Left renal pelvis (tissue), 4 donors: ENCODE data around the gene CUX1. TPM values are rescaled to one million over a fixed set of nuclear protein-coding genes. Genes with fewer than 3 reads are reported as not detected.

ENCODE experiments used
- DNase-seq, 4 donors: peaks; one replicate each; pipeline ENCODE4 v3.0.0-alpha.2; 2013; ENCODE audit warnings: low read depth in 4 of 4, low spot score in 3 of 4
- polyA plus RNA-seq, 4 donors: library from polyadenylated mRNA; unstranded; fragments of 120-200 nt; gene quantifications; one replicate each; pipeline ENCODE4 v1.2.1, GENCODE V29; 2013; ENCODE audit not compliant: insufficient read length in 4 of 4

The CUX1 gene
- polyA plus RNA-seq, 4 donors, result 66.7 to 114 (median 96.4) TPM

- no peak for DNase-seq
Measured at GRCh38 chr7:101951757-101952156, 134.3 kb downstream of the CUX1 start.

GRCh38 chr7:101952355-101953247 lies 135.2 kb downstream of the CUX1 start:
- DNase-seq, result no peak

- DNase-seq, result no peak
Measured at GRCh38 chr7:101953248-101953819, 135.9 kb downstream of the CUX1 start.

GRCh38 chr7:101954499-101954898 lies 137.1 kb downstream of the CUX1 start:
- no peak for DNase-seq

- DNase-seq, result no peak
Measured at GRCh38 chr7:101956130-101956529, 138.7 kb downstream of the CUX1 start.

- DNase-seq, result no peak
Measured at GRCh38 chr7:101957744-101958525, 140.5 kb downstream of the CUX1 start.

GRCh38 chr7:101959342-101959741 lies 141.9 kb downstream of the CUX1 start:
- DNase-seq, result no peak

GRCh38 chr7:101959829-101960228 lies 142.4 kb downstream of the CUX1 start:
- no peak for DNase-seq

- no peak for DNase-seq
Measured at GRCh38 chr7:101960323-101960722, 142.9 kb downstream of the CUX1 start.

GRCh38 chr7:101960985-101961708 lies 143.7 kb downstream of the CUX1 start:
- no peak for DNase-seq

GRCh38 chr7:101961811-101962210 lies 144.4 kb downstream of the CUX1 start:
- DNase-seq, result no peak

- no peak for DNase-seq
Measured at GRCh38 chr7:101963693-101964092, 146.3 kb downstream of the CUX1 start.

GRCh38 chr7:101964680-101965452 lies 147.4 kb downstream of the CUX1 start:
- DNase-seq, result no peak

GRCh38 chr7:101968720-101969466 lies 151.5 kb downstream of the CUX1 start:
- no peak for DNase-seq

- no peak for DNase-seq
Measured at GRCh38 chr7:101969997-101970585, 152.7 kb downstream of the CUX1 start.

GRCh38 chr7:101970801-101971200 lies 153.4 kb downstream of the CUX1 start:
- no peak for DNase-seq

GRCh38 chr7:101971457-101971856 lies 154.0 kb downstream of the CUX1 start:
- DNase-seq, result no peak

GRCh38 chr7:101972627-101973026 lies 155.2 kb downstream of the CUX1 start:
- no peak for DNase-seq

- DNase-seq, result no peak
Measured at GRCh38 chr7:101973130-101973529, 155.7 kb downstream of the CUX1 start.
